Measurements from ENCODE around the gene MTM1.

- TF ChIP-seq CTCF (IDR thresholded peaks at IDR 0.05) (no peak), EZH2 (IDR thresholded peaks at IDR 0.05; ENCODE audit: borderline replicate concordance, insufficient read depth, low read depth, low read length, poor library complexity, severe bottlenecking) (no peak)
These were observed 2.9 kb upstream of the MTM1 start for GRCh38 chrX:150565551-150565950.

Data from B cell (primary cell).